ENCODE measurements around the gene EML2. TPM values are rescaled to one million over a fixed set of nuclear protein-coding genes. Genes with fewer than 3 reads are reported as not detected.

Gene EML2
- total and polyA plus RNA-seq, 2 of the 8 experiments (the other 6 are each of a cell fraction or from before 2014, with no cell fraction given) = 28.8 to 29.4 TPM

DNA sequence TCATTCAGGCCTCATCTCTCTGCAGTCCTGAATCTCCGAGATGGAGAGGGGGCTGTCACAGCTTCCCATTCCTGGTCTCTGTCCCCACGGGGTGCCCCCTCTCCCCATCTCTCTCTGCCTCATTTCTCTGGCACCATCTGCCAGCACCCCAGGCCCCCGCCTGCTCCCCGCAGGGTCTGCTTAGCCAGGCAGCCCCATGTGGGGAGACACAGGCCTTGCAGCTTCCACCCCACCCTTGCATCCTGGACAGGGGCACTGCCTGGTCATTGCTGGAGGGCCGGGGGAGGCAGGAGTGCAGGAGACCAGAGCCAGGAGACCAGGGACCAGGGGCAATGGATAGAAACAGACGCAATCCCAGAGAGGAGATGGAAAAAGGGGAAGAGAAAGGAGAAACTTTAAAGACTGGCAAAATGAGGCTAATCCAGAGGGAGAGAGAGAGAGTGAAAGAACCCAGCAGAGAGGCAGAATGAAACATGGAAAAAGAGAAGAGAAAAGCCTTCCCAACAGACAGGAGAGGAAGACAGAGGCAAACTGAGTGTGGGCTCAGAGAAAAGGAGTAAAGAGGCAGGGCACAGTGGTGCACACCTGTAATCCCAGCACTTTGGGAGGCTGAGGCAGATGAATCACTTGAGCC is 20.0 kb upstream of the EML2 start (continued):
- TF ChIP-seq SRF (IDR thresholded peaks at IDR 0.05; ENCODE audit: low read depth, low read length) (no peak), KDM1A (IDR thresholded peaks at IDR 0.05; ENCODE audit: borderline replicate concordance, low read length) (no peak), POLR2AphosphoS5 (IDR thresholded peaks at IDR 0.05; ENCODE audit: low read depth, low read length) (no peak), SUZ12 (IDR thresholded peaks at IDR 0.05; ENCODE audit: low read length) (no peak), SP4 (IDR thresholded peaks at IDR 0.05; ENCODE audit: low read length) (no peak)

Data from H1 (cell line).